Glomerular endothelial cell (primary cell): ENCODE measurements around the gene ADRB1. TPM values are rescaled to one million over a fixed set of nuclear protein-coding genes. Genes with fewer than 3 reads are reported as not detected.

Experiments used
- DNase-seq: peaks from one replicate; pipeline ENCODE4 v3.0.0-alpha.2; 2011; ENCODE audit warnings: low read depth, low spot score; ENCODE audit errors: extremely low read depth
- total RNA-seq: library from RNA; depleted of rRNA; stranded (reverse); fragments of >200 nt; gene quantifications from 2 replicates; pipeline ENCODE4 v1.2.3, GENCODE V29; 2015

ADRB1 gene
- total RNA-seq, 1 donor from 2014 or later = 0.93 TPM

- DNase-seq = no peak
Observed at GRCh38 chr10:114052255-114052654, 8.6 kb downstream of the ADRB1 start.

DNA sequence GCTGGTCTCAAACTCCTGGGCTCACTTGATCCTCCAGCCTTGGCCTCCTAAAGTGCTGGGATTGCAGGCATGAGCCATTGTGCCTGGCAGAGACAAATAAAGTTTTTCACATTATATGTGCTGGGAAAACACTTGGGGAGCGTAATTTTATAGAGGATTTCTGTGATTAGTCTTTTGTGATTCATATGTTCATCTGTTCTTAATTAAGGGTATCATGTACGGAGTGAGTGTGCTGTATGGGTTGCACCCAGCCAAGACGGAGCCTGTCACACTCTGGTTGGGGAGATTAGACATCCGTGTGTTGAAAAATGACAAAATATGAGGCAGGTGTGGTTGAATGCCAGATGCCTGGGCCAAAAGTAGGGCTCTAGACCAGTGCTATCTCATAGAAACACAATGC, 10.3 kb downstream of the ADRB1 start:
- DNase-seq = no peak

DNA sequence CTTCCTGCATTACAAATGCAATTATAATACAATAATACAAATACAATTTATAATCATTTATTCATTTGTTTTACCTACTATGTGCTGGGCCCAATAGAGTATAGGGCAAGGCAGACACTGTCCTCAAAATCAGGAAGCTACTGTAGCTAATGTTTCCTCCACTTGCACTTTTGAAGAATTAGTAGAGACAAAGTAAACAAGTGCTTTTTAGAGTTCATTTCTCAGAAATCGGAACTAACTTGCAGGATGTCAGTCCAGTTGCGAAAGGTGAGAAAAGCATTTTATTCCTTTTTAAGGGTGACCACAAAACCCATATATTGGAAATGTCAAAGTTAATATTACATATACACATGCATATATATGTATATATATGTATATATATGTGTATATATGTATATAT, 14.2 kb downstream of the ADRB1 start:
- no peak for DNase-seq

DNA sequence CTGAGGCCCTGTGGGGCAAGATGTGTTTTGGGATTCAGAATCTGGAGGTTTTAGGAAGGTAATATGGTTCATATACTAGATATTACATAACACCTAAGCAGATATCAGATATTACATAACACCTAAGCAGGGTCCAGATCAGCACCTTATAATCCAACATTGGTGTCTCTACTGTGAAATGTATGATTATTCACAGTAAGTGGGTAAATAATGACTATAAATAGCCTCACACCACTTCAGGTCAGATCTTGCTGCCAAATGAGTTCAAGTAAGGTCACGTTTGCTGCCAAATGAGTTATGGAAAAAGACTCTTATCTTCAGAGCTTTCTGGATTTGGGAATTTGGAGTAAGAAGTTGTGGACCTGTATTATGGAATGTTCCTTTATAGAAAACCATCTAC, 14.6 kb downstream of the ADRB1 start:
- DNase-seq = no peak

GRCh38 chr10:114059561-114059960, 15.9 kb downstream of the ADRB1 start:
- no peak for DNase-seq

GRCh38 chr10:114060456-114060855, 16.8 kb downstream of the ADRB1 start:
- no peak for DNase-seq

DNA sequence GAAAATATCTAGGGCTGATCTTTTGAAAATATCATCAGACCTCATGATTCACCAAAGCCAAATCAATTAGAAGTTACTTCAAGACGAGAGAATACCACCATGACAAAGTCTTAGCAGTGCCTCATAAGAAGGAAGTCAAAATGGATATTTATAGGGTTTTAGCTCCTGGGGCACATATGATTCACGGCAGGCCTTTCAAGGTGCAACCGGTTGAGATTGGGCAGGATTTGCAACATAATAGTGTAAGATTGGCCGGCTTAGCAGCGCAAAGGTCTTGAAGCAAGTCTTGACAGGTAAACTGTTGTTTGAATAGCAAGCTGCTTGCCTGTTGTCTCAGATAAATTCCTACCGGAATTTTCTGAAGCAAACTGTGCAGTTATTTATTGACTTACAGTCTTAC, 17.5 kb downstream of the ADRB1 start:
- DNase-seq = no peak

DNA sequence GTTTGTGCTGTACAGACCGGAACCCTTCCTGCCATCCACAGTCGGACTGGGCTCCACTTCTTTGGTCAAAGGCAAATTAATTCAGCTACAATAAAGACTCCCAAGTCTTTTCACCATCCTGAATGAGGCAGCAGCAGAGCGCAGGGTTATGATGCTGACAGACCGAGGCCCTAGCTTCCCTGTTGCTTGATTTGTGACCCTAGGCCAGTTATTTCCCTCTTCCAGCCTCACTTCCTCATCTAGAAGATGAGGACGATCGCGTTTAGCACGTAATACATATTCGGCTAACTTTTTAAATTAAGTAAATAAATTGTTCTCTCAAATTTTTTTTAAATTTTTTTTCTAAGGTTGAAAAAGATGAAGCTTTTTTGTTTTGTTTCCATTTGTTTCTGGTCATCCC, 18.1 kb downstream of the ADRB1 start:
- DNase-seq = no peak

- DNase-seq = no peak
Observed at GRCh38 chr10:114064151-114065048, 20.7 kb downstream of the ADRB1 start.

- no peak for DNase-seq
Observed at GRCh38 chr10:114065049-114065435, 21.4 kb downstream of the ADRB1 start.

- no peak for DNase-seq
Observed at GRCh38 chr10:114068054-114068707, 24.5 kb downstream of the ADRB1 start.

DNA sequence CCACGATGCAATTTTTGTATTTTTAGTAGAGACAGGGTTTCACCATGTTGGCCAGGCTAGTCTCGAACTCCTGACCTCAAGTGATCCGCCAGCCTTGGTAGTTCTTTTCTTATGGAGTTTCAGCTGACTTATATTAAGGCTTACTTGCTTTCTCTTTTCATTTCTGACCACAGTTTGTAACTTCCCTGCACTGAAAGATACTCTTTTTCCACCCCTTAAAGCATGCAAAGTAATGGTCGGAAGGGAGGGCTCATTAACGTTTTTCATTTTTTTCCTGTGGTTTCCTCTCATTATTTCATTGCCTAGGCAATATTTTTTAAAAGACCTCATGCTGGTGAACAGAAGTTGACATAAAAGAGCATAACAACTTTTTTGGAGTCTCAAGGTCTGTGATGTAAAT, 27.0 kb downstream of the ADRB1 start:
- no peak for DNase-seq

DNA sequence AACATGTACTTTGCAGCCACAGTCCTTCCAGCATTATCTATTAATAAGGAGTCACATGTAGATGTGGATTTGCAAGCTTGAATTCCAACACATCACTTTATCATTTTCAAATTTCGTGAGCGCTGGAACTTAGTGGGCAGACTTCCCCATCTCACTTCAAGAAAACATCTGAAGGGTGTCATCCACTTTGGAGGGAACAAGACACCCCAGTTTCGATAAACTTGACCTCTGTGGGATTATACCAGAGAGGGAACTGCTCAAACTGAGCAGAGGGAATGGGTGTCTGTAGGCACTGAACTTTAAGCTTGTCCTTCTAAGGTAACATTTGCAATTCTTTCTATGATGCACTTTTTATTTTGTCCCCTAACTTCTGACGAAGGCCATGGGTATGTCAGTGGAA, 27.5 kb downstream of the ADRB1 start:
- no peak for DNase-seq

- no peak for DNase-seq
Observed at GRCh38 chr10:114073395-114074186, 29.9 kb downstream of the ADRB1 start.

- DNase-seq = no peak
Observed at GRCh38 chr10:114075093-114075492, 31.4 kb downstream of the ADRB1 start.

DNA sequence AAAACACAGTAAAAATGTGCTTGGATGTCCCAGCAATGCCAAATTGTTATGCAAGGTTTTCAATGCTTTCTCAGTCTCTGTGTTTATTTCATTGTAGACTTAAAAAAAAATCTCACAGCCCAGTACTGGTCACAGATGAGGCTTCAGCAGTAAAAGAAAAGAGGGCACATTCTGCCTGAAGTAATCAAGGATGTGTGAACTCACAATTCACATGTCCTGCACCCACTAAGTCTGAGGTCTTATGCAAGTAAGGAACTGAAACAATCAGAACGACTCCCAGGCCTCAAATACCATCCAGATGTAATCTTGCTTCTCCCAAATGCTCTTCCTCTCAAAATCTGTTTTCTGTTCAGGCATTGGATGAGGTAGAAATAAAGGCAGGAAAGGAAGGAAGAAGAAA, 33.7 kb downstream of the ADRB1 start:
- no peak for DNase-seq

DNA sequence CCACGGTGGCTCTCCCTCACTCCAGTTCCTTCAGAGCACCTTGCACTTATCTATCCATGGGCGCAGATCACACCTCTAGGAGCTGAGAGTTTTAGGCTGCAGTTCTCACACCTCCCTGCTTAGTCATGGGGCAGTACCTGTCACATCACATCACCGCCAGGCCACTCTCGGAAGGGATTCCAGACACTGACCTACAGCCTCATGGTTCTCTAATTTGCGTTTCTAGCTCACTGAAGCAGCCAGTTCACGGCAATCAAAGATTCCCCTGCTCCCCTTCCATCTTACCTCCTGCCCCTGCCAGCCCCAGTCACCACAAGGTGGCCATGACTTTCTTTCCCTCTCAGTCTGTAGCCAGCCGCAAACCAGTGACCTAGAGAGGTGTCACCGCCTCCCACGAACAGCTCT, 34.2 kb downstream of the ADRB1 start:
- DNase-seq = no peak

DNA sequence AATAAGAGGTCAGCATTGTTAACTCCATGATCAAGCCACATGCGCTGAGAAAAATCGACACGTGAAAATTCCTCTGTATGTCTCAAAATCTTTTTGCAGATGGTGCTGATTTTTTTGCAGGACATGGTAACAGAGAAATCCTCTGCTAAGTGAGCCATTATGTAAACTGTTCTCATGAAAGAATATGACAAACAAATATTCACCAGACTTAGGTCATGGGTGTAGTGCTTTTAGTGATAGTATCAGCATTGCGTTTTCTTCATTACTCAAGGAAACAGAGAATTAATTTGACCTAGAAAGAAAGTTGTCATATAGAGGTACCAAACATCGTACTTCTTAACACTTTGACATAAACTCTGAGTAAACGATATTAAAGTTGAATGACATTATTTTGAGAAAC, 34.7 kb downstream of the ADRB1 start:
- no peak for DNase-seq

DNA sequence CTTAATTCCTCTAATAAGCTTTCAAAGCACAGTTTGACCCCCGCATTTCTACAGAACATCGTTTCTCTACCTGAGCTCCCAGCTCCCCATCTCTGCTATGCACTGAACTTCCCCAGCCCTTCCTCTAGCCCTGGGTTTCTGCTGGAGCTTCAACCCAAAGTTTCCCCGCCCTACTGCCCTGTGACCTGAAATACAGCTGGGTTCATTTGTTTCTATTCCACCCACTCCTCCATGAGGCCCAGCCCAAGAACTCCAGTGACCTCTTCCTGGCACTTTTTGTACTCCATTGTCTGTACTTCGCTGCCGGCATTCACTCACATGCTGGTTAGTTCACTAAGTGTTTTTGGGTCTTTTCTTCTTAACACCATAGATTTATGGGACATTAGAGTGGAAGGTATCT, 35.8 kb downstream of the ADRB1 start:
- no peak for DNase-seq

DNA sequence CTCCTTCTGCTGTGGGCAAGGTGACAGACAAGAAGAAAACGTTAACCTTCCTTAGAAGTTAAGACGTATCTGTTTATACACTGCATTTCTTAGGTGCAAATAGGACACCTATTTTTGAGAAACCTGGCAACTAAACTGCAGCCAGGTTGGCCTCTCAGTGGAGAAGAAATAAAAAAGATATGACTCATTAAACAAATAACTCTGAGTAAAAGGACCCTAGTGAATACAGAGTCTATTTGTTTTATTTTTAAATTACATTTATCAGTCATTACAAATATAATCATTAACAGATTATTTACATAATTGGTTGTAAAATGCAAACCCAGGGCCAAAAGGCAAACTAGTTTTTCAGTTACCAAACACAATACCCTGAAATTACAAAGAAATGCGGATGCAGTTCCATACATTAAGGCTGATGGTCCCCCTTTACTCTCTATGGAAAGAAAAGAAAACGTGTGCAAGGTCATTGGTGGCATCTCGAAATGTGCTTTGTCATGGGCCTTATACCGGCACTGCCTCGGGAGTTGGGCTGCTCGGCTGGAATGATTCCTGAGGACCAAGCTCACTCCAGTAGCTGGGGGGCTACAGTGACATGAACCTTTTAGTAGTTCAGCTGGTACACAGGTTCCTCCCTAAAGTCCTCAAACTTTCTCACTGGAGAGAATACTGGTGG, 38.4 kb downstream of the ADRB1 start:
- DNase-seq = no peak

DNA sequence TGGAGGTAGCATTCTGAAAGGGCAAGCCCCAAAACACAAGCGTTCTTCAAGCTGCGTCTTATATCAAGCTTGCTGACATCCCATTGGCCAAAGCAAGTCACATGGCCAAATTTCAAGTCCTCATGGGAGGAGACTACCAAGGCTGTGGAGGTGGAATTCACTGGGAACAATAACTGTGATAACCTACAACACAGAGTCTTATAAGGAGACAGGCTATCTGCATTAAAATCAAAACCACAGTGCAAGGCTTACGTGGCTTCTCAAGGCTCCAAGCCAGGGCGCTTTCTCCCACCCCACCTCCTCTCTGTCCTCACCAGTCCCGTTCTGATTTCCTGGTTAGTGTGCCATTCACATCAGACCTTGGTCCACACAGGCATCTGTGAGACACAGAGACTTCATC, 39.4 kb downstream of the ADRB1 start:
- DNase-seq = no peak
